Spleen (tissue), 3 donors: Measurements from ENCODE around the gene RBMS3.

Experiments used
- POLR2A ChIP-seq, 3 donors: fragments of 450-650 bp; IDR thresholded peaks; one replicate each; pipeline ENCODE4 v1.5.1; 2017; ENCODE audit warnings: antibody characterized with exemption in 3 of 3, mild to moderate bottlenecking in 1 of 3
- POLR2AphosphoS5 ChIP-seq, 3 donors: sonication (generic); formaldehyde crosslinking; IDR thresholded peaks; one replicate each; pipeline ENCODE4 v1.5.1; 2017; ENCODE audit warnings: antibody characterized with exemption in 3 of 3

DNA sequence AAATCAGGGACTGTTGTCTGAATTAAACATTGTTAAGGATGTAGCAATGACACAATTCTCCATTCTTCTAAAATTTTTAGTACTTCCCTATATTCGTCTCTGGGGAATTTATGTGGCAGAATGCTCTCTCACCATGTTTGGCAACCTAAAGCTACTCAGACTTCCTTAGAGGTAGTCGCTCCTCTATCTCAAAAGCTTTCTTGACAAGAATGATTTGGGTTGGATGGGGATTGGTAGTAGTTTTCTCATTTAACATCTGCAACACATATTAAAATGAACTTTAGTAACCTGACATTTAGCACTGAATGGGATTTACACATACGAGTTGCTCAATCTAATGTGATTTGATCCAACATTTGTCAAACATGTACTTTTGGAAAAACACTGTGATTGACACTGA, 233.3 kb downstream of the RBMS3 start:
- TF ChIP-seq POLR2A (IDR thresholded peaks at IDR 0.05), result no peak
- no peak for TF ChIP-seq POLR2AphosphoS5 (IDR thresholded peaks at IDR 0.05)
